HG03159 (cell line): ENCODE data around the gene SLC4A8.

Source experiments
- ATAC-seq: cut with Tn5 transposase; IDR thresholded peaks from one replicate; pipeline ENCODE4 v1.9.1; 2021; ENCODE audit warnings: mild to moderate bottlenecking, moderate library complexity; ENCODE audit not compliant: unreplicated experiment

The SLC4A8 gene

DNA sequence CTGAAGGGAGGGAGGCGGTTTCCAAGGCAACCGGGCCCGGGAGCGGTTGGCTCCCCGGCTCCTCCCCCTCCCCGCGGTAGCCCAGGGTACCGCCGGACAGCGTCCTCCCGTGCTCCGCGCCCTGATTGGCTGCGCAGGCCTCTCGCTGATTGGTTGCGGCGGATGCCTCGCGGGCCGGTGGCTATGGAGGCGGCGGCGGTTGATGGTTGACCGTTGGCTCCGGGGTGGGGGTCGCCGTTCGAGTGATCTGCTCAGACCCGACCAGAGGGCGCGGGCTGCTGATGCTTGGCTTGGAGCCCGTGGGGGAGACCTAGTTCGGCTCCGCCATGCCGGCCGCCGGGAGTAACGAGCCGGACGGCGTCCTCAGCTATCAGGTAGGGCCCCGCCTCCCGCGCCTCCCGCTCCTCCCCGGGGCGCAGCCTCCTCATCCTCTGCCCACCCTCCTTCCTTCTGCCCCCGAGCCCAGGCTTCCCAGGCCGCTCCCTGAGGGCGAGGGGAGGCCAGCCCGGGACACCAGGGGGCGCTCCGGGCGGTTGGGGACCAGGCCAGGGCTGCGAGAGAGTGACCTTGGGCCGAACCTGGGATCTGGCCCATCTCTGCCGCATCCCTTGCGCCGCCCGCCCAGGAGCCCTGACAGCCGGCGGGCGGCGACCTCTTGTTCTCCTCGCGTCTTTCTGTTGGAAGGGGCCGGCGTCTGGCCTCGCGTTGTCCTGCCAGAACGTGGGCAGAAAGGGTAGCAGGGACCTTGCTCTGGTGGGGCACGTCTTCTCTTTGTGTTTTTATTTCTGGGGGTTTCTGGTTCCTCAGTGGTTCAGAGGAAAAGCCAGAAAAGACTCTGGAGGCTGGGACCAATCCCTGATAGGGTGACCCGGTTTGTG lies at the start of gene SLC4A8:
TSS of gene SLC4A8 (plus strand) at position 170 of the 878 bp plus-strand sequence. CDS start at position 327, 157 bp downstream.
- ATAC-seq, result peak; percentile 91

GRCh38 chr12:51374856-51375255 lies 49.8 kb upstream of the SLC4A8 start:
- no peak for ATAC-seq

DNA sequence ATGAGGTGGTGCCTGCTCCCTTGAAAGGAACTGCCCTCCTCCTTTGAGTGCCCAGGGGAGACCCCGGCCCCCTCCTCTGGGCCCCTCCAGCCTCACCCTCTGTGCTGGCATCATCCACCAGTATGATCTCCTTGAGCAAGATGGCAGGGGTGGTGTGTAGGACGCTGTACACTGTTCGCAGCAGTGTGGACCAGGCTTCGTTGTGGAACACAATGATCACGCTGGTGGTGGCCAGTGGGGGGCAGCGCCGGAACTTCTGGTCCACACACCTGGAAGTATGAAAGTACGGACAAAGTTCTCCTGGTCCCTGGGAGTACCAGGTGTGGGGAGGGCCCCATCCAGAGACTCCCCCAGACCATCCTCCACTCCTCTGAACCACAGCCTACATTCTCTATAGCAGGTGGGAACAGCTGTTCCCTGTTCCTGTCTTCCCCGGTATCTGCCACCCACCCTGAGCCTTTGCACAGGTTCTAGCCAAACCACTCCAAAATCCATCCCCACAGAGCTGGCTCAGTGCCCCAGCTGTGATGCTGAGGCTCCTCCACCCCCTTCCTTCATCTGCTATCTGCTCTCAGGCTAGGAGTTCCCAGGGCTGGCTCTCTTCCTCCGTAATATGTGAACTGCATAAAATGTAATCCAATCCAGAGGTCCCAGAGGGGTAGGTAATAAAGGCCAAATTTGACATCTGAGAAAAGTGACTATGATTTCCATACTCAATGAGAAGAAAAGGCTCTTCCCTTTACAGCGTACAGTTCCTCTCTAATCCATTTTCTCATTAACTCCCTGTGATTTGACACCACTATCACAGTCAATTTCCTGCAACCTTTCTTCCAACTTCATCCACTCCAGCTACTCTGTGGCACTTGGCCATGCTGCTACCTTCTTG lies 47.3 kb upstream of the SLC4A8 start:
- no peak for ATAC-seq

GRCh38 chr12:51378749-51379148 lies 45.9 kb upstream of the SLC4A8 start:
- ATAC-seq, result no peak

DNA sequence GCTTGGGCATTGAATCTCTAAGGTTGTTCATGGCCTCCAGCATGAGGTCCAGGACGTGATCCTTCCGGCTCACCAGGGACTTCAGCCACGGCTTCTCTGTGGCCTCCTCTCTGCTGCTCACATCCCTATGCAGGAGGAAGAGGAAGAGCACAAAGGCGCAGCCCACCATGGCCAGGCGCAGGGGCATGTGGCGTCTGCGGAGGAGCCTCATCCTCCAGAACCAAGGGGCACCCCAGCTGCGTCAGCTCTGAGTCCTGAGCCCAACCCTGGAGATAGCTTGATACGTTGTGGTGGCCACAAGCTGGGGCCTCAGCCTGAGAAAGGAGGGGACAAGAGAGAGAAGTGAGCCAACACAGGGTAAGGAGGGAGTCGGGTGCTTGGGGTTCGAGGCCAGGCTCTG lies 45.1 kb upstream of the SLC4A8 start:
- no peak for ATAC-seq

- no peak for ATAC-seq
These were observed 43.2 kb upstream of the SLC4A8 start for GRCh38 chr12:51381226-51382079.

- no peak for ATAC-seq
These were observed 42.5 kb upstream of the SLC4A8 start for GRCh38 chr12:51382173-51382572.

DNA sequence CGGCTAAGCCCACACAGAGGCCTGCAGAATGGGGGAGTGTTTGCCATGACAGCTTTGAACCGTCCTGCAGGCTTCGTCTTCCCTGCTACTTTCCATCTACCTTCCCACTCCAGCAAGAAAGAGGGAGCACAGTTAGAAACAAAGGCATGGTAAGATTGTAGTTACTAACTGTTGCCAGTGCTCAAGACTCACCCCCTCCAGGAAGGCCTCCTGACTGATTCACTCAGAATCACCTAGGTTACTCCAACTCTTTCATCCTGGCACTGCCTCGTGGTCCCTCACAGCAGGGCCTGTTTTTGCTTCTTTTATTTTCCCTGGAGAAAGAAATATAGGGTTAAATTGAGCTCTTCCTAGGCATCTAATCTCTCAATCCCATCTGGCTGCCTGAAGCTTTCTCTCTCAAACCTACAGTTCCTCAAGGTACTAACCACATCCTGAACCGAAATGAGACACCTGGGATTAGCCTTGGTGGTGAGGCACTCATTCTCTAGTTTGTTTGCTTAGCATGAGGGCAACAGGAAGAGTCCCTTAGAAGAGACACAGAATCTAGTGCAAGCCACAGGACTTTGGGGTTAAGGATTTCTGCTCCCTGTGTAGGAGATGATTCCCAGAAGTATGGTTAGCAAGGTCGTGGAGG lies 41.2 kb upstream of the SLC4A8 start:
- ATAC-seq, result no peak

GRCh38 chr12:51386351-51386750 lies 38.3 kb upstream of the SLC4A8 start:
- no peak for ATAC-seq

DNA sequence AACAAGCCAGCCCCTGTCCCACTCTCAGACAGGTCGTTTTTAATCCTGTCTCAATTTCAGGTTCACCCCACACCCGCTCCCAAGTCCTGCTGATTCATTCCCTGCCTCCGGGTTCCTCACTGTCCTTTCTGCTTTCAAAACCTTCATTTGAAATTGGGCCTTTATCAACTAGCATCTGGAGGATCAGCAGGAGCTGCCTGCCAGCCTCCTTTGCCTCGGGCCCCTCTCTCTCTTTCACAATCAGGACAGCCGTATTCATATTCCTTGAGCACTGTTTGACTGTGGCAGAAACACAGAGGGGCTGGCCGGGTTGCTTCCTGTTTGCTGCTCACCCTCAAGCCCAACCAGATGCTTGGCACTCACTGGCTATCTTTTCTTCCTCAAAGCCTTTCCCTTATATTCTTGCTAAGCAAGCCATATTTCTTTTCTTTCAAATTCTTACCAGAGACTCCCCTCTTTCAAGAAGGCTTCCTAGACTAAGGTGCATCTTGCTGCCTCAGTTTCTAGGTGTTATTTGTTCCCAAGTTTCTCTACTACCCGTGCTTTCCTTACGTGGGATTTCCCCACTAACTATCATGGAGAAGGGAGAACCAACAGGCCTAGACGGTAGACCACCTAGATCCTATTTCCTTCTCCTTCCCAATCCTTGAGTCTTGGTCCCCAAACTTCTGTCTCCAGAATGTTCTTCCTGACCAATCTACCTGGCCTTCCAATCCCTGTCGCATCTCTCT lies 36.4 kb upstream of the SLC4A8 start:
- no peak for ATAC-seq

DNA sequence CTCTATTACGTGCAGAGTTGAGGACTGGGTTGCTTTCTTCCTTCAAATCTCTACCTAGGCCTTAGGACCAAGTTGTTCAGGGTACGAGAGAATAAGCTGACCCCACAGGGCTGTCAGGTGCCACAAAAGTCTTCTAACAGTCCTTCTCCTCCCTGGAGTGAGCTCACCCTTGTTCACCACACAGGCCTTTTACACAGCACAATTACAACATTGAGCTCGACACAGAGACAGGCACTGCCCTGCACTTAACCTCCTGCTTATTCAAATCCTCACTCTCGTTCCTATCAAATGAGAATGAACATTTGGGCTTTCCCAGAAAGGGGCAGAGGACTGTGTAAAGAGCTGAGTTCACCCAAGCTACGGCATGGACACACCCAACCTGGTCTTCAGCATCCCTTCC lies 35.8 kb upstream of the SLC4A8 start:
- ATAC-seq, result no peak

DNA sequence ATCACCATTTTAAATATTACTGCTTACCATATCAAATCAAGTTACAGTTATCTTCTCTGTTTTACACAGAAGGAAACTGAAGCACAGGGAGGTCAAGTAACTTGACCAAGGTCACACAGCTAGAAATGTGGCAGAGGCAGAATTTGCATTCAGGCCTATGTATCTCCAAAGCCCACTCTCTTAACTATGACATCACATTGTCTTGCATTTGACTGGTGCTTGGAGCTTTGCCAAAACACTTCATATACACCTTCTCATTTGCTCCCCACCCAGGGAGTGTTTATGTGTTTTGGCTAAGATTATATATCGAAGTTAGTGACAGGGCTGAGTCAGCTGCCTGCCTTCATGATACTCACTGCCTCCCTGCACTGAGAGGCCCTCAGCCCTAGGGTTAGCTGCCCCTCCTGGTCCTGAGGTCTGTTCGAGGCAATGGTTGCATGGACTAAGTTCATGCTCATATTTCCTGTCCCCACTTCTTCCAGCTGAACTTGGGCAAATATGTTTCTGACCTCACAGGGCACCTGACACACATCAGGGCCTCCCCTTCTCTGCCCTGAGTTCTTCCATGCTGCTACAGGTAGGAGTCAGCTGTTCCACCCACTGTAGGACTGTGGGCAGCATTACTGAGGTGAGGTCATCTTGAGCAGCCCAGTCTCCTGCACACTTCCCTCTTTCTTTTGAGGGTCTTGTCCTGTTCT lies 35.2 kb upstream of the SLC4A8 start:
- ATAC-seq, result no peak

DNA sequence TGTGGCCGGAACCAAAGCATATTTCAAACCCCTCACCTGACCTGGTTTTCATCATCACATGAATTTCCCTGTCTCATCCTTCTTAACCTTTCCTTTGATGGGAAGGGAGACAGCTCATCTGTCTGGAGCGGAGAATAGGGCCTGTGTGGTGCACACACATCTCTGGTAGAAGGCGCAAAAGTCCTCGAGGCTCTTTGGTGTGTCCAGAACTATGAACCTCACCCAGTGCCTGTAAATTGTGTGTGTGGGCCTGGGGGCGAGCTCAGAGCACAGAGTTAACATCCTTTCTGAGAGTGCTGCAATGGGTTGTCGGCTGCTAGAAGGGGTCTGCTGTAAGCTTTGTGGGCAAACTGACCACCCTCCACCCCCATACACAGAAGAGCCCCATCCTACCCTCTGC lies 34.2 kb upstream of the SLC4A8 start:
- no peak for ATAC-seq

GRCh38 chr12:51390891-51391282 lies 33.7 kb upstream of the SLC4A8 start:
- ATAC-seq, result peak; percentile 10

DNA sequence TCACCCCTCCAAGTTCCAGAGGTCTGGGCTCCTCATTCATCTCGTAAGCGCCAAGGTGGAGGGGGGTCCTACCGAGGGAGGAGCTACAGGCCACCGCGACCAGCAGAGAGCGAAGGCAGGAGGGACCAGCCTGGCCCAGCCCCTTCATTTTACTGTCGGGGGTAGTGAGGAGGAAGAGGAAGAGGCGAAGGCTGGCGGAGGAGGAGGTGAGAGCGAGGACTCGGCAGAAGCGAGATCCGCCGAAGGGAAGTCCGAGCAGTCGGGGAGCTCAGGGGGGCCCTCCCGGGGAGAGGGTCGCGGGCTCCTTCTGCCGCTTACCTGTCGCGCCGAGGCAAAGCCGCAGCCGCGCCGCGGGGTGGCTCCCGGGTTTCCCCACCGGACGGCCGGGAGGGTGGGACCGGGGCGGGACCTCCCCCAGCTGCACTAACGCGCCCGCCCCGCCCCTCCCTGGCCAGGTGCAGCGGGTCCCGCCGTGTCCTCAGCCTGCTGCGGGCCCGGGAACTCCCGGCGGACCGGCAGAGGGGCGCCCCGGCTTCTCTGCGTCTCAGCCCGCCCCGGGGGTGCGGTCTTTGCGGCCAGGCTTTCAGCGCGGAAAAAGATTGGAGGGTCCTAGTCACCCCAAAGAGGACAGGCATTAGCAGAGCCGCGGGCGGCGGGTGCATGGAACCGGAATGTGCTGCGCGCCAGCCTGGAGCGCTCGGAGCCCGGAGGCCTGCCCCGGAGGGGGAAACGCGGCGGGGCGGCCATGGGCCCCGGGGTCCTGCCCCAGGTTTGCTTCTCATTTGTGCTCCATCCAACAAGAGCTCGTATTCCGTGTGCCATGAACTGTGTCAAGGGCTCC lies 33.1 kb upstream of the SLC4A8 start, which contains the start of gene GALNT6:
TSS of gene GALNT6 (minus strand) at position 124 of the 841 bp plus-strand sequence. CDS start 11,625 bp downstream, outside the sequence.
- peak; percentile 47 for ATAC-seq

GRCh38 chr12:51392556-51393237 lies 31.9 kb upstream of the SLC4A8 start:
- ATAC-seq, result peak; percentile 38
